Inflammatory macrophage (primary cell): Measurements from ENCODE around the gene TPSG1.
"Not testable (repeated sequence)": the region's sequence is repeated elsewhere in the genome, so short reads cannot be mapped to it uniquely, and the experiment has no call there.

ENCODE experiments used
- DNase-seq, 2 donors: peaks; one replicate each; pipeline ENCODE4 v3.0.0-alpha.2; 2020 to 2022

The TPSG1 gene

DNA sequence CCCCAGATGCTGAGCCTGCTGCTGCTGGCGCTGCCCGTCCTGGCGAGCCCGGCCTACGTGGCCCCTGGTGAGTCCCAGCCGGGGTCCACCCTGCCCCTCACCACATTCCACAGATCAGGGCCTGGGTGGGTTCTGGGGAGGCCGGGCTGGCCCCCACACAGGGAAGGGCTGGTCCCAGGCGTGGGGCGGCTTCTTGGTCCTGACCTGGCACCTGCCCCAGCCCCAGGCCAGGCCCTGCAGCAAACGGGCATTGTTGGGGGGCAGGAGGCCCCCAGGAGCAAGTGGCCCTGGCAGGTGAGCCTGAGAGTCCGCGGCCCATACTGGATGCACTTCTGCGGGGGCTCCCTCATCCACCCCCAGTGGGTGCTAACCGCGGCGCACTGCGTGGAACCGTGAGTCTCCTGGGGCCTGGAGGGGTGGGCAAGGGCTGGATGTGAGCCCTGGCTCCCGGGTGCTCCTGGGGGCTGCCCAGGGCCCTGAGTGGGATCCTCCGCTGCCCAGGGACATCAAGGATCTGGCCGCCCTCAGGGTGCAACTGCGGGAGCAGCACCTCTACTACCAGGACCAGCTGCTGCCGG is 31.3 kb upstream of the TPSG1 start:
- not testable (repeated sequence) for DNase-seq

DNA sequence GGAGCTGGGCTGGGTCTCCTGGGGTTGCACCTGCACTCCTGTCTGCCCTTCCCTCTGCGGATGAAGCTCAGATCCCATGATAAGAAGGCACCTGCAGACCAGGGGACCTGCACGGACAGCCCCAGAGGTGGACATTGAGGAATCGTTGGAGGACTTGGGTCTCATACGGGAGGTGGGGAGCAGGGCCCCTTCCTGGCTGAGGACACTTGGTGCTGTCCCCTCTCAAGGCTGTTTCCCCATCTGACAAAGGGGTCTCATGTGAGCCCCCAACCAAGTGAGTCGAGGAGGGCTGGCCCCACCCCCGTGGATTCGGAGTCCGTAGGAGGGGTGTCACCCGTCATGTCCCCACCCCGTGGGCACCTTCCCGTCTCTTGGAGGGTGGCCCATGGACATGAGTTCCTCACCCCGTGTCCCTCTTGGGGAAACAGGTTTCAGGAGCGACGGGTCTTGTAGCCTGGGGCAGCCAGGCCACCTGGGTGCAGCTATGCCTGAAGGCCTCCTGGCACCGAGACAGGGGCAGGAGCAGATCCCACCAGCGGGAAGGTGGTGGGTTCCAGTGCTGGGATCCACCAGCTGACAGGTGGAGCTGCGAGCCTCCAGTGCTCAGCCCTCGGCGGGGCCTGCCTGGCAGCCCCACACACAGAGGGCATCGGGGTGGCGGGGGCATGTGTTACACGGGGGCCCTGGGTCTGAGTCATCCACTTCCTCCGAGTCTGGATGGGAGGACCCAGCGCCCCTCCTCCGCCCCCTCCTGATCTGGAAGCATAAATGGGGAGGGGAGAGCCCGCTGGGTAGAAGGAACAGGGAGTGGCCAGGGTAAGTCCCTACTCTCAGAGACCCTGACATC is 30.4 kb upstream of the TPSG1 start, which contains the start of gene TPSD1:
TPSD1 (plus strand) TSS at position 794 of the 847 bp plus-strand sequence. CDS start 212 bp downstream, outside the sequence.
- not testable (repeated sequence) for DNase-seq

DNA sequence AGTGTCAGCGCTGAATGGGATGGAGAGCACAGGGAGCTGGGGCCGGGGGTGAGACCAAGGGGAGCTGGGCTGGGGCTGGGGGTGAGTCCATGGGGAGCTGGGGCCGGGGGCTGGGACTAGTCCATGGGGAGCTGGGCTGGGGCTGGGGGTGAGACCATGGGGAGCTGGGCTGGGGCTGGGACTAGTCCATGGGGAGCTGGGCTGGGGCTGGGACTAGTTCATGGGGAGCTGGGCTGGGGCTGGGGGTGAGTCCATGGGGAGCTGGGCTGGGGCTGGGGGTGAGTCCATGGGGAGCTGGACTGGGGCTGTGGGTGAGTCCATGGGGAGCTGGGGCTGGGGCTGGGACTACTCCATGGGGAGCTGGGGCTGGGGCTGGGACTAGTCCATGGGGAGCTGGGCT is 29.8 kb upstream of the TPSG1 start:
- DNase-seq = not testable (repeated sequence)

DNA sequence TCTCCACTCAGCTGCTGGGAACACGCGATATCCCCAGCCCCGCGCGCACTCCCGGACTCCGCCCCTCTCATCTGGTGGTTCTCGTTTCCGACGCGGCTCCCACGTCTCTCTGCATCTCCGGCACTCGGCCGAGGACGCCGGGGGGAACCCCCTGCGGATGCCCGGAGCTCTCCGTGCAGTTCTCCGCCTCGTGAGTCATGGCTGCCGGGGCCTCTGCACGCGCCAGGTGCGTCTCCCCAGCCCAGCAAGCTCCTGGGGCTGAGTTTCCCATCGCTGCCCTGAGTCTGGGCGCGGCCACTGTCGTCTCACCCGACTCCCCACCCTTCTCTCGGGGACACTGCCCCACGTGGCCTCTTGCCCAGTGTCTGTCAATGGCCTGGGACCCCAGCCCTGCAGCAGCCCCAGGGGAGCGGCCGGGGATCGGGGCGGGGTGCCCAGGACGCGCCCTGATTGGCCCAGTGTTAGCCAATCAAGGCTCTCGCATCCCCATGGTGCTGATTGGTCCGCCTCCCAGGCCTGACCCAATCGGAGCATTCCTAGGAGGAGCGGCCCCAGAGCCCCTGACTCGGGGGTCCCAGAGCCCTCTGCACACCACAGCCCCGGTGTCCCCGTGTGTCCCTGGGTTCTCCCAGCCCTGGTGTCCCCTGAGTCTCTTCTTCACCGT is 28.8 kb upstream of the TPSG1 start:
- not testable (repeated sequence) for DNase-seq

DNA sequence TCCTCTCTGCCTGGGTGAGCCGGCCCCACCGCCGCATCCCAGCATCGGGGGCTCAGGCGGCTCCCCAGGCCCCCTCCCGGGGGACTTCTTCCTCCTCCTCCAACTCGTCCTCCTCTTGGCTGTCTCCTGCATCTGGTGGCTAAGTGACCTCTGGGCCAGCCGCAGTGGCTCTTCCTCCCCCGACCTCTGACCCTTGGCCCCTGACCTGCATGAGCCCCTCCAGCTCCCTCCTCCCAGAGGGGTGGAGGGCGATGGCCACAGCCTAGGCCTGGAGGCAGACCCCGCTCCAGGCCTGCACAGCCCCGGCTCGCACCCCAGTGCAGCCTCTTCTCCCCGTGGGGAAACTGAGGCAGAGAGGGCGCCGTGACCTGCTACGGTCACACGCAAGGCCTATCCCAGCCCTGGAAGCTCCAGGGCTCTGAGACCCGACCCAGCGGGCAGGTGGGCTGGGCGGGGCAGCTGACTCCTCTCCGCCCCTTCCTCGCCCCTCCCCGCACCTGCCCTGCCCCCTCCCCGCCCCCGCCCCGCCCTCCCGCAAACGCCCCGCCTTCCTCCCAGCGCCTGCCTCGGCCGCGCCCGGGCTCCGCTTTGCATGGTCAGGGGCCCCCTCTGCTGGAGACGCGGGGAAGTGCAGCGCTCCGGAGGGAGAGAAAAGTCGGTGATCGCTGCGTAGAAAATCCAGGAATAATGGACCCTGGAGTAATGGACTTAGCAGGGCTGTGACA is 24.1 kb upstream of the TPSG1 start:
- DNase-seq = not testable (repeated sequence)

DNA sequence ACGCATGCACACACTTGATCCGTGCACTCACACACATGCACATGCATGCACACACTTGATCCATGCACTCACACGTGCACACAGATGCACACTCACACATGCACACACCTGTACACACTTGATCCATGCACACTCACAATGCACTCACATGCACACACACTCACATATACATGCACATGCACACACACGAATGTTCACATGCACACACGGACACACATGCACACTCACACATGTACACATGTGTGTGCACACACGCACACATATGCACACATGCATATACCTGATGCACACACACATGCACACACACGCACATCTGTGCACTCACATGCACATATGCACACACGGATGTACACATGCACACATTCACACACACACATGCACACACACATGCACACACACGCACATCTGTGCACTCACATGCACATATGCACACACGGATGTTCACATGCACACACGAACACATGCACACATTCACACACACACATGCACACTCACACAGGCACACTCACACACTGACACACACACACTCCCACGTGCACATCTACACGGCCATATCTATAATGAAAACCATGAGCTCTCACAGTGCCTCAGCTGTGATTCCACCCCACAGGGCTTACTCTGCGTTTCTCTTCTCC is 23.0 kb upstream of the TPSG1 start:
- DNase-seq = not testable (repeated sequence)

DNA sequence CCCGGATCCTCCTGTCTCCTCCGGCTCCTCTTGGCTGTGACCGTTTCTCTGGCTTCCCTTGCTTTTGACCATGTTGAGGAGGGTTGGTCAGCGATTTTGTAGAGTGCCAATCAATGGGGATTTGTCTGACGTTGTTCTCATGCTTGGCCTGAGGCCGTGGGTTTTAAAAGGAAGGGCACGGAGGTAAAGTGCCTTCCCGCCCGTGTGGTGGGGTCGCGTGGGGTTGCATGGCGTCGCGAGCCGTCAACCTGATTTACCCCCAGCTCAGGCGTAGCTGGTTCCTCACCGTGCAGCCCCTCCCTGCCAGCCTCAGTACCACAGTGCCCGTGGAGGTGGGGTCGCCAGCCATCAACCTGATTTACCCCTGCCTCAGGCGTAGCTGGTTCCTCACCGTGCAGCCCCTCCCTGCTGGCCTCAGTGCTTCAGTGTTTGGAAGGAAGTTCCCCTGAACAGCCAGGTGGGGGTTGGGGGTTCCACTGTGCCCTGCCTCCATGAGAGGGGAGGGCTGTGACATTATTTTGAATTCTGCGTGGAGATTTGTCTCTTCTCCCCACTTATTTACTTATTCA is 20.5 kb upstream of the TPSG1 start:
- no peak for DNase-seq

DNA sequence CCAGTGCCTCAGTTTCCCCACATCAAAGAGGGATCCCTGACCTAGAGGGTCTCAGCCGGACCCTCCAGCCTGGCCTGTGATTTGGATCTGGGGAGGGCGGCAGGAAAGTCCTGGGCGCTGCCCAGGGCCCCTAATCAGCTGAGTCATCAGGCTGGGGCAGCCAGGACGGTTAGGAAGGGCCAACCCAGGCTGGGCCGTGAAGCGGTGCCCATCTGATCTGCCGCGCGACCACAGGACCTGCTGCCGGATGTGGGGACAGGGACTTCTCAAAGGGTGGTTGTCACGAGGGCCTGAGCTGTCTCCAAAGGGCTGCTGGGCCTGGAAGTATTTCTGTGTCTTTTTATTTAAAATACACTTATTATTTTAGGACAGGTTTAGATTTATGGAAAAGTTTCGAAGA is 19.8 kb upstream of the TPSG1 start:
- peak; percentile 11 to 39 for DNase-seq

DNA sequence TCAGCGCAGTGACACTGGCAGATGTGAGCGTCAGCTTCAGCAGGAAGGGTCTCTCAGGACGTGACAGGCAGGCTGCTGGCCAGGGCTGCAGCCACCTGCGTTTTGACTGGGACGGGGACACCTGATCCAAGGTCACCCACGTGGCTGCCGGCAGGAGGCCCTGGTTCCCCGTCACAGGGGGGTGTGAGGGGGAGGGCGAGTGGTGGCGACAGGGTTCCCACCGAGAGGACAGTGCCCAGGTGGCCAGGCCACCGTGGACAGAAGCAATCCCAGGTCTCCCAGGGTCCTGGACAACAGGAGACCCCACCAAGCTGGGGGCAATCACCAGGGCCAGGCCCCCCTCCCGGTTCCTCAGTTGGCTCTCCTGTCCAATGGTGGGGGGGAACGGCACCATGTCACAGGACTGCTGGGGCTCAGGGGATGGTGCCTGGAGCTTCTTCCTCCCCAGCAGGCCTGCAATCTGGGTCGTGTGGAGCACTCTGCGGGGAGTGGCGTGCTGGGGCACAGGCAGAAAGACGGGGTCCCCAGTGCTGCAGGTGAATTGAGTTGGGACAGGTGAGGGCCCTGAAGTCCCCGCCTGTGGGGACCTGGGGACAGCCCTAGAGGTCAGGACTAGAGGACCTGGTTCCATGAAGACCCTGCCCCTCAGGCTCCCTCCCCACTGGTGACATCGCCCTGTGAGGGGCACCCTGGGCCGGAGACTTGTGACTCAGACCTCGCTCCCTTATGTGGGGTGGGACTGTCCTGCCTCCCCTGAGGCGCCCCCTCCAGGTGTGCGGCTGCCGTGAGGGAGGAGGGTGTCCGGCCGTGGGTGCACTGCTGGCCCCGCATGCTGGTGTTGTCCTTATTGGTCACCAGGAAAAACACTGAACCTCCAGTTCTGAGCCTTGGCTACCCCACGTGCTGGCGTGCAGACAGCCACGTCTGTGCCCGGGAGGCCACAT is 19.1 kb upstream of the TPSG1 start:
- DNase-seq = not testable (repeated sequence)

DNA sequence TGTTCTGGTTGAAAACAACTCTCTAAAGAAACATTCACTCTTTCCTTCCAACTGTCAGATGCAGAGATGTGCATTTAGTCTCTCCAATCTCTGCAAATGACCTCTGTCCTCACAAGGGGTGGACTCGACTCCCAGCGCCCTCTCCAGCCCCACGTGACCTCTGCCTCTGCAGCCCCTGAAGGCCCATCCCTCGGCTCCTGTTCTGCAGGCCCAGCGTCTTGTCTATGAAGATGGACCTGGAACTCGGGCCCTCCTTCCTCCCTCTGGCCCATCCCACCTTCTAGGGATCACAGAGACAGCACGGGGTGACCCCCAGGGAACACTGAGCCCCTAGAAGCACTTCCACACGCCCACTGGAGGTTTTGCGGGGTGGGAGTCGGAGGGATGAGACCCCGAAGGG is 18.3 kb upstream of the TPSG1 start:
- not testable (repeated sequence) for DNase-seq

DNA sequence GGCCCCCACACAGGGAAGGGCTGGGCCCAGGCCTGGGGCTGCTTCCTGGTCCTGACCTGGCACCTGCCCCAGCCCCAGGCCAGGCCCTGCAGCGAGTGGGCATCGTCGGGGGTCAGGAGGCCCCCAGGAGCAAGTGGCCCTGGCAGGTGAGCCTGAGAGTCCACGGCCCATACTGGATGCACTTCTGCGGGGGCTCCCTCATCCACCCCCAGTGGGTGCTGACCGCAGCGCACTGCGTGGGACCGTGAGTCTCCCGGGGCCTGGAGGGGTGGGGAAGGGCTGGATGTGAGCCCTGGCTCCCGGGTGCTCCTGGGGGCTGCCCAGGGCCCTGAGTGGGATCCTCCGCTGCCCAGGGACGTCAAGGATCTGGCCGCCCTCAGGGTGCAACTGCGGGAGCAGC is 16.0 kb upstream of the TPSG1 start:
- not testable (repeated sequence) for DNase-seq

DNA sequence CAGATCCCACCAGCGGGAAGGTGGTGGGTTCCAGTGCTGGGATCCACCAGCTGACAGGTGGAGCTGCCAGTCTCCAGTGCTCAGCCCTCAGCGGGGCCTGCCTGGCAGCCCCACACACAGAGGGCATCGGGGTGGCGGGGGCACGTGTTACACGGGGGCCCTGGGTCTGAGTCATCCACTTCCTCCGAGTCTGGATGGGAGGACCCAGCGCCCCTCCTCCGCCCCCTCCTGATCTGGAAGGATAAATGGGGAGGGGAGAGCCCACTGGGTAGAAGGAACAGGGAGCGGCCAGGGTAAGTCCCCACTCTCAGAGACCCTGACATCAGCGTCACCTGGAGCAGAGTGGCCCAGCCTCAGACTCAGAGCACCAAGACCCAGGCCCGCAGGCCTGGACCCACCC is 15.4 kb upstream of the TPSG1 start, which contains the start of gene TPSAB1:
TPSAB1 (plus strand) TSS at position 270 of the 400 bp plus-strand sequence. CDS start 234 bp downstream, outside the sequence.
- DNase-seq = not testable (repeated sequence)

DNA sequence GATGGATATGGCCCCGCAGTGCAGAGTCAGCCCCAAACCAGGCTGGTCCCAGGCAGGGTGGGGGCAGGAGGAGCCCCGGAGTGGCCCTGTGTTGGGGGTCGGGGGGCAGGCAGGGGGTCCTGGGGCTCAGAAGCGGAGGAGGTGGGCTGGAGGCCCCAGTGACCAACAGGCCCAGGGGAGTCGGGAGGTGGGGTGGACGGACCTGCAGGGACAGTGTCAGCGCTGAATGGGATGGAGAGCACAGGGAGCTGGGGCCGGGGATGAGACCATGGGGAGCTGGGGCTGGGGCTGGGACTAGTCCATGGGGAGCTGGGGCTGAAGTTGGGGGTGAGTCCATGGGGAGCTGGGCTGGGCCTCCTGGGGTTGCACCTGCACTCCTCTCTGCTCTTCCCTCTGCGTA is 14.5 kb upstream of the TPSG1 start:
- not testable (repeated sequence) for DNase-seq

DNA sequence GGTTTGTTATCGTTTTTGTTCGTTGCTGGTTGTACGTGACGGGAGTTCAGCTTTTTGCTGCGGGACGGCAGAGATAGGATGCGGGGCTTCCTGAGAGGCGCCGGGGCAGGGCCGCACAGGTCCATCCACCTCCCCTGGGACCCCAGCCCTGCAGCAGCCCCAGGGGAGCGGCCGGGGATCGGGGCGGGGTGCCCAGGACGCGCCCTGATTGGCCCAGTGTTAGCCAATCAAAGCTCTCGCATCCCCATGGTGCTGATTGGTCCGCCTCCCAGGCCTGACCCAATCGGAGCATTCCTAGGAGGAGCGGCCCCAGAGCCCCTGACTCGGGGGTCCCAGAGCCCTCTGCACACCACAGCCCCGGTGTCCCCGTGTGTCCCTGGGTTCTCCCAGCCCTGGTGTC is 13.8 kb upstream of the TPSG1 start:
- DNase-seq = not testable (repeated sequence)

DNA sequence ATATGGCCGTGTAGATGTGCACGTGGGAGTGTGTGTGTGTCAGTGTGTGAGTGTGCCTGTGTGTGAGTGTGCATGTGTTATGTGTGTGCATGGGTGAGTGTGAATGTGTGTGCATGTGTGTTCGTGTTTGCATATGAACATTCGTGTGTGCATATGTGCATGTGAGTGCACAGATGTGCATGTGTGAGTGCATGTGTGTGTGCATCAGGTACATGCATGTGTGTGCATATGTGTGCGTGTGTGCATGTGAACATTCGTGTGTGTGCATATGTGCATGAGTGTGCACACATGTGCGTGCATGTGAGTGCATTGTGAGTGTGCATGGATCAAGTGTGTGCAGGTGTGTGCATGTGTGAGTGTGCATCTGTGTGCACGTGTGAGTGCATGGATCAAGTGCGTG is 12.9 kb upstream of the TPSG1 start:
- no peak for DNase-seq

DNA sequence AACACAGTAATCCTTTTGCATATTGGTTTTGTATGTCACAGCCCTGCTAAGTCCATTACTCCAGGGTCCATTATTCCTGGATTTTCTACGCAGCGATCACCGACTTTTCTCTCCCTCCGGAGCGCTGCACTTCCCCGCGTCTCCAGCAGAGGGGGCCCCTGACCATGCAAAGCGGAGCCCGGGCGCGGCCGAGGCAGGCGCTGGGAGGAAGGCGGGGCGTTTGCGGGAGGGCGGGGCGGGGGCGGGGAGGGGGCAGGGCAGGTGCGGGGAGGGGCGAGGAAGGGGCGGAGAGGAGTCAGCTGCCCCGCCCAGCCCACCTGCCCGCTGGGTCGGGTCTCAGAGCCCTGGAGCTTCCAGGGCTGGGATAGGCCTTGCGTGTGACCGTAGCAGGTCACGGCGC is 11.6 kb upstream of the TPSG1 start:
- not testable (repeated sequence) for DNase-seq

DNA sequence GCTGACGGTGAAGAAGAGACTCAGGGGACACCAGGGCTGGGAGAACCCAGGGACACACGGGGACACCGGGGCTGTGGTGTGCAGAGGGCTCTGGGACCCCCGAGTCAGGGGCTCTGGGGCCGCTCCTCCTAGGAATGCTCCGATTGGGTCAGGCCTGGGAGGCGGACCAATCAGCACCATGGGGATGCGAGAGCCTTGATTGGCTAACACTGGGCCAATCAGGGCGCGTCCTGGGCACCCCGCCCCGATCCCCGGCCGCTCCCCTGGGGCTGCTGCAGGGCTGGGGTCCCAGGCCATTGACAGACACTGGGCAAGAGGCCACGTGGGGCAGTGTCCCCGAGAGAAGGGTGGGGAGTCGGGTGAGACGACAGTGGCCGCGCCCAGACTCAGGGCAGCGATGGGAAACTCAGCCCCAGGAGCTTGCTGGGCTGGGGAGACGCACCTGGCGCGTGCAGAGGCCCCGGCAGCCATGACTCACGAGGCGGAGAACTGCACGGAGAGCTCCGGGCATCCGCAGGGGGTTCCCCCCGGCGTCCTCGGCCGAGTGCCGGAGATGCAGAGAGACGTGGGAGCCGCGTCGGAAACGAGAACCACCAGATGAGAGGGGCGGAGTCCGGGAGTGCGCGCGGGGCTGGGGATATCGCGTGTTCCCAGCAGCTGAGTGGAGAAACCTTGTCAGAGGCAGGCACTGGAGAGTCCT is 7.1 kb upstream of the TPSG1 start:
- not testable (repeated sequence) for DNase-seq

DNA sequence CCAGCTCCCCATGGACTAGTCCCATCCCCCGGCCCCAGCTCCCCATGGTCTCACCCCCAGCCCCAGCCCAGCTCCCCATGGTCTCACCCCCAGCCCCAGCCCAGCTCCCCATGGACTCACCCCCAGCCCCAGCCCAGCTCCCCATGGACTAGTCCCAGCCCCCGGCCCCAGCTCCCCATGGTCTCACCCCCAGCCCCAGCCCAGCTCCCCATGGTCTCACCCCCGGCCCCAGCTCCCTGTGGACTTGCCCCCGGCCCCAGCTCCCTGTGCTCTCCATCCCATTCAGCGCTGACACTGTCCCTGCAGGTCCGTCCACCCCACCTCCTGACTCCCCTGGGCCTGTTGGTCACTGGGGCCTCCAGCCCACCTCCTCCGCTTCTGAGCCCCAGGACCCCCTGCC is 6.2 kb upstream of the TPSG1 start:
- not testable (repeated sequence) for DNase-seq

DNA sequence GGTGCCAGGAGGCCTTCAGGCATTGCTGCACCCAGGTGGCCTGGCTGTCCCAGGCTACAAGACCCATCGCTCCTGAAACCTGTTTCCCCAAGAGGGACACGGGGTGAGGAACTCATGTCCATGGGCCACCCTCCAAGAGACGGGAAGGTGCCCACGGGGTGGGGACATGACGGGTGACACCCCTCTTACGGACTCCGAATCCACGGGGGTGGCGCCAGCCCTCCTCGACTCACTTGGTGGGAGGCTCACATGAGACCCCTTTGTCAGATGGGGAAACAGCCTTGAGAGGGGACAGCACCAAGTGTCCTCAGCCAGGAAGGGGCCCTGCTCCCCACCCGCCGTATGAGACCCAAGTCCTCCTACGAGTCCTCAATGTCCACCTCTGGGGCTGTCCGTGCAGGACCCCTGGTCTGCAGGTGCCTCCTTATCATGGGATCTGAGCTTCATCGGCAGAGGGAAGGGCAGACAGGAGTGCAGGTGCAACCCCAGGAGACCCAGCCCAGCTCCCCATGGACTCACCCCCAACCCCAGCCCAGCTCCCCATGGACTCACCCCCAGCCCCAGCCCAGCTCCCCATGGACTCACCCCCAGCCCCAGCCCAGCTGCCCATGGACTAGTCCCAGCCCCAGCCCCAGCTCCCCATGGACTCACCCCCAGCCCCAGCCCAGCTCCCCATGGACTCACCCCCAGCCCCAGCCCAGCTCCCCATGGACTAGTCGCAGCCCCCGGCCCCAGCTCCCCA is 5.6 kb upstream of the TPSG1 start:
- DNase-seq = not testable (repeated sequence)
